ENCODE results near the gene SEZ6L.

Gene SEZ6L

GRCh38 chr22:26303475-26303874, 134.2 kb downstream of the SEZ6L start:
- DNase-seq, result no peak

- no peak for DNase-seq
Observed at GRCh38 chr22:26304730-26305129, 135.5 kb downstream of the SEZ6L start.

GRCh38 chr22:26308467-26308866, 139.2 kb downstream of the SEZ6L start:
- no peak for DNase-seq

GRCh38 chr22:26310616-26311015, 141.4 kb downstream of the SEZ6L start:
- DNase-seq, result no peak

- no peak for DNase-seq
Observed at GRCh38 chr22:26313291-26313690, 144.0 kb downstream of the SEZ6L start.

GRCh38 chr22:26314171-26314570, 144.9 kb downstream of the SEZ6L start:
- no peak for DNase-seq

- DNase-seq, result no peak
Observed at GRCh38 chr22:26314656-26315055, 145.4 kb downstream of the SEZ6L start.

- DNase-seq, result no peak
Observed at GRCh38 chr22:26316732-26317285, 147.5 kb downstream of the SEZ6L start.

GRCh38 chr22:26318975-26319374, 149.7 kb downstream of the SEZ6L start:
- DNase-seq, result no peak

GRCh38 chr22:26320447-26320846, 151.2 kb downstream of the SEZ6L start:
- DNase-seq, result no peak

GRCh38 chr22:26321469-26321913, 152.2 kb downstream of the SEZ6L start:
- no peak for DNase-seq

- DNase-seq, result no peak
Observed at GRCh38 chr22:26322179-26322905, 153.1 kb downstream of the SEZ6L start.

- DNase-seq, result no peak
Observed at GRCh38 chr22:26323013-26323412, 153.8 kb downstream of the SEZ6L start.

GRCh38 chr22:26324150-26324549, 154.9 kb downstream of the SEZ6L start:
- no peak for DNase-seq

- DNase-seq, result no peak
Observed at GRCh38 chr22:26325641-26326040, 156.4 kb downstream of the SEZ6L start.

- DNase-seq, result no peak
Observed at GRCh38 chr22:26326803-26327202, 157.5 kb downstream of the SEZ6L start.

- DNase-seq, result no peak
Observed at GRCh38 chr22:26327306-26327705, 158.0 kb downstream of the SEZ6L start.

GRCh38 chr22:26328221-26328620, 159.0 kb downstream of the SEZ6L start:
- DNase-seq, result no peak

- peak; percentile 33 to 45 for DNase-seq
Observed at GRCh38 chr22:26330971-26331625, 161.8 kb downstream of the SEZ6L start.

- DNase-seq, result no peak
Observed at GRCh38 chr22:26333088-26333800, 164.0 kb downstream of the SEZ6L start.

- DNase-seq, result no peak
Observed at GRCh38 chr22:26334232-26334631, 165.0 kb downstream of the SEZ6L start.

- no peak for DNase-seq
Observed at GRCh38 chr22:26336773-26337172, 167.5 kb downstream of the SEZ6L start.

GRCh38 chr22:26339755-26340154, 170.5 kb downstream of the SEZ6L start:
- DNase-seq, result no peak

Data from activated CD4-positive, alpha-beta T cell treated with anti-CD3 and anti-CD28 coated beads, Interleukin-2, amount 50 U/mL, for 4 hours (primary cell).